ENCODE results near the gene TOX2.

The TOX2 gene

DNA sequence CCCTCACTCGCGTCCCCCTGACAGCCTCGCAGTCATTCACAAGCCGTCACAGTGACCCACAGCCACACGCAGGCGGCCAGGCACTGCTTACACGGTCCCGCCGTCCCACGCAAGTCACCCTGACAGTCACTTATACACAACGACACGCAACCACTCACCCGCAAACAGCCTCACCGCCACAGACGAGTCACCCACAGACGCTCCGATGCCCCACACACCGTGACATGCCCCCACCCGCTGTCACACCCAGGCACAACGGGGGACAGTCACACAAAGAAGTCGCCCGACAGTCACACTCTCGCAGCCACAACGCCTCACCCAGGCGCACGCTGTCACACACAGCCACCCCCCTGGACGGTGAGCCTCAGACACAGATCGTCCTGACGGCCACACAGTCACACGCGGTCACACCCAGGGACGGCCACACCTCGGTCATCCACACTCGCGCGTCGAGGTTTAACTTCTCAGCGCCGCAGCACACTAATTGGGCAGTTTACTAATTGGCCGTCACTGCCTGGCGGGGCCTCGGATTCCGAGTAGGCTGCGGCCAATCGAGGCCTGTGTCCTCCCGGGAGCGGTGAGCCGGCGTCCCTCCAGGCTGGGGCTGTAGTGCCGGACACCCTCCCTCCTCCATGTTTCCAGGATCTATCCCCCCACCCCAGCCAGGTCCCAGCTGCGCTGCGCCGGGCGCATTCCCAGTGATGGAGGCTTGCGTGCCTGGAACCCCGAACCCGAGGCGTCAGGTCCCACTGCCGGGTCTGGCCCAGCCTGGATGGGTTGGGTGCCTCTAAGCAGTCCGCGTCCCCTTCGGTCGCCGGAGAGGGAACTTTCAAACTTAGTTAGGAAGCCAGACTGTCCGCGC lies 790 bp downstream of the TOX2 start:
- no peak for DNase-seq (ENCODE audit: low read depth in 1 of 2, low spot score in 1 of 2)

DNA sequence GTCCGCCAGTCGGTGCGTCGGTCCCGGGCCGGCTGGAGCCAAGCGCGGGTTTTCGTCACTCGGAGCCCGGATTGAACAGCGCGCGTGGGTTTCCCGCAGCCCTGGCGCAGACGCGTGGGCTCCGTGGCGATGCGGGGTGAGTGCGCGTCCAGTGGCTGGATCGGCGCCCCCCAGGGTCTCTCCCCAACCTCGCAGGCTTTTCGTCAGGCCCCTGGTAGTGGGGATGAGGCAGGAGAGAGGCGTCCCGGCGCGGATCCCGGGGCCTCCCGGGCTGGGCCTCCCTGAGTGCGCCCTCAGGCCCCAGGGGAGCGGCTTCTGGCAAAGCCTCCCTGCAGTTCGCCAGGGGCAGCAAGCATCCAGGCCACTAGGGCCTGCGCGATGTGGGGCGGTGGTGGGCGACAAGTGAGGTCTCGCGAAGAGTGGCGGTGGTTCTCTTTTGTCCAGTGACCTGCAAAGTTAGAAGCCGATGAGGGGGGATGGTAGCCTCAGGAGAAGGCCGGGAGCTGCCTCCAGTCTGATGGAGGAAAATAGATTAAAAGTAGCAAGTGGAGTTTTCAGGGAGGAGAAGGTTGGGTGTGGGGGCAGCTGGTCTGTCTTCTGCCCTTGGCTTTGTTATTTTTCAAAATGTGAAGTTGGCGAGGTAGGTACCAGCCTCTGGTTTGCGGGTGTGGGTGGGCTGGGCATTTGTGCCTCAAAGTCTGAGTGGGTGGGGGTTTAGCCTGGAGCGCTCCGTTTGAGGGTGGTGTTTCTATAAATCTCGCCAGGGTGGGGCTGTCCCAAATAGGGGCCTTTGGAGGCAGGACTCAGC lies 1.6 kb downstream of the TOX2 start:
- DNase-seq (ENCODE audit: low read depth in 1 of 2, low spot score in 1 of 2): no peak

- DNase-seq (ENCODE audit: low read depth in 1 of 2, low spot score in 1 of 2): no peak
Observed at GRCh38 chr20:43916881-43917371, 2.3 kb downstream of the TOX2 start.

DNA sequence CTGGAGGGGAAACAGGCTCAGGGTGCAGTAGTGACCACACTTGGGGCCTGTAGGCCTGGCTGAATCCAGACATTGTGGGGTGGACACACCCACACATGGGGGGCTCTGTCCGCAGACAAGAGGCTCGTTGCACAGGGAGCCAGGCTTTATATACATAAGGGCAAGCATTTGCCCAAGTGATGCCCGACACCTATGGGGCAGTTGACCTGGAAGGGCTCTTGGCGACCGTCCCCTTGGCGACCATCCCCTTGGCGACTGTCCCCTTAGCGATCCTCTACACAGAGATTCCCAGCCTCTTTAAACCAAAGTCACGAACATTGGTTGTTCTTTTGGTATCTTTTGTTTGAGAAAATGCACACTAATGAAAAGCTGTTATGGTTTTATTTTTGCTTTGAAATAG lies 2.7 kb downstream of the TOX2 start:
- no peak for DNase-seq (ENCODE audit: low read depth in 1 of 2, low spot score in 1 of 2)

DNA sequence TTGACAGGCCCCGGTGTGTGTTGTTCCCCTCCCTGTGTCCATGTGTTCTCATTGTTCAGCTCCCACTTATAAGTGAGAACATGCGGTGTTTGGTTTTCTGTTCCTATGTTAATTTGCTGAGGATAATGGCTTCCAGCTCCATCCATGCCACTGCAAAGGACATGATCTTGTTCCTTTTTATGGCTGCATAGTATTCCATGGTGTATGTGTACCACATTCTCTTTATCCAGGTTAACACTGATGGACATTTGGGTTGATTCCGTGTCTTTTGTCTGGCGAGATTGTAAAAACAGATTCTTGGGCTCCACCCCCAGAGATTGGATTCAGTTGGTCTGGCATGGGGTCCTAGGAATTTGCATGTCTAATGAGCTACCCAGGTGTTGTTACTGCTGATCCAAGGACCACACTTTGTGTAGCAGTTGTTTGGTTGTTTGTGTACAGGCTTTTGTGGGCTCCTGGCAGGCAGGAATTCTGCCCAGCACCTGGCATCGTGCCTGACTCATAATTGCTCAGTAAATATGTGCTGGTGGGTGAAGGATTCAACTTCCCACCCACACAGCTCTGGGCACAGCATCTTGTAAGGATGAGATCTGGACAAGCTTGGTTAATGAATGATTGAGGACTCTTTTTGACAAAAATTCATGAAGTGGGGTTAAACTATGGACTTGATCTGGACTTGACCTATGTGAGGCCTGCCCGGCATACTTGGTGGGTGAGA lies 5.2 kb downstream of the TOX2 start:
- DNase-seq (ENCODE audit: low read depth in 1 of 2, low spot score in 1 of 2): no peak

DNA sequence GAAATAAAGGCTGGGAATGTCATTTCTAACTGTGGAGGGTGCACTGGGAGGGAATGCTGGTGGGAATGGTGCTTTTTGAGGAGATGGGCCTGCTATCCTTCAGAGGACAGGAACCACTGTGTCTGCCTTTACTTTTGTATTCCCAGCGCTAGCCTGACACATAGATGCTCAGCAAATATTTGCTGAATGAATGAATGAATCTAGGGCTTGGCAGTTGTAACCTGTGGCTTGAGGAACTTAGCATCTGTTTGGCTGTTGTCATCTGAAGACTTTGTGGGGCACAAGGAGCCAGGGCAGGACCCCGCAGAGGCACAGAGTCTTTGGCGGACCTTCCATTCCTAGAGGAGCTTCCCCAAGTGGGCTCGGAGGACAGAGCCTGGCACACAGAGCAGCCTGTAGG lies 6.1 kb downstream of the TOX2 start:
- DNase-seq (ENCODE audit: low read depth in 1 of 2, low spot score in 1 of 2): no peak

DNA sequence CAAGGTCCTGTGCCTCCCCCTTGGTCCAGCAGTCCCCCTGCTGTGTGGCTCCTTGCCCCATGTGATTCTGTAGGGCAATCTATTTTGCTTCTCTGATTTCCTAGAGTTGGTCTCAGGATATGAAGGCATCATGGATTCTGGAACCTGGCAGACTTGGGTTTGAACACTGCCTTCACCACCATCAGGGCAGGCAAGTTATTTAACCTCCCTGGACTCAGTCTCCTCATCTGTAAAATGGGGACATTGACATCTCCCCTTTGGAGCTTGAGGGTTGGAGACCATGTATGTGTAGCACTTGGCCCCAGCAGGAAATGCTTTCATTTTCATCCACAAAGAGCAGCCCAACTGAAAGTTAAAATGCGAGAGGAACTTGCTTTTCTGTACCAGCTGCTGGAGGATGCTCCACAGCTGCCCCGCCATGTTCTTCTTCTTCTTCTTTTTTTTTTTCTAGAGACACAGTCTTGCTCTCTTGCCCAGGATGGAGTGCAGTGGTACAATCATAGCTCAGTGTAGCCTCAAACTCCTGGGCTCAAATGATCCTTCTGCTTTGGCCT lies 6.7 kb downstream of the TOX2 start:
- DNase-seq (ENCODE audit: low read depth in 1 of 2, low spot score in 1 of 2): no peak

GRCh38 chr20:43922614-43923013 lies 8.0 kb downstream of the TOX2 start:
- no peak for DNase-seq (ENCODE audit: low read depth in 1 of 2, low spot score in 1 of 2)

DNA sequence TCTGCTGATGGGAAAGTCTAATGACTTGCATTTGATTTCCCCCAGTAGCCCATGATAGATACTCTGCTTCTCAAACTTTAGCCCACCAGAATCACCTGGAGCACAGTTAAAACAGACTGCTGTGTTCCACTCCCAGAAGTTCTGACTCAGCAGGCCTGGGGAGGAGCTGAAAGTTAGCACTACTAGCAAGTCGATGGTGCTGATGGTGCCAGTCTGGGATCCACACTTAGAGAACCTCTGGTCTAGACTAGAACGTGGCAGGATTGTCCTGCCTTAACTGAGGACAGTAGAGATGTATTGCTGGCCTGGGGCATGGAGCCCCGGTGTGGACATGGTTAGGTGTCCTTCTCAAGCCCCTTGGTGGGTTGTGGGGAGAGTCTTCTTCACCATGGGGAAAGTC lies 8.7 kb downstream of the TOX2 start:
- DNase-seq (ENCODE audit: low read depth in 1 of 2, low spot score in 1 of 2): no peak

GRCh38 chr20:43923917-43924316 lies 9.3 kb downstream of the TOX2 start:
- no peak for DNase-seq (ENCODE audit: low read depth in 1 of 2, low spot score in 1 of 2)

- DNase-seq (ENCODE audit: low read depth in 1 of 2, low spot score in 1 of 2): peak; percentile 31 to 62
Observed at GRCh38 chr20:43925215-43925614, 10.6 kb downstream of the TOX2 start.

- DNase-seq (ENCODE audit: low read depth in 1 of 2, low spot score in 1 of 2): no peak
Observed at GRCh38 chr20:43925801-43926200, 11.1 kb downstream of the TOX2 start.

DNA sequence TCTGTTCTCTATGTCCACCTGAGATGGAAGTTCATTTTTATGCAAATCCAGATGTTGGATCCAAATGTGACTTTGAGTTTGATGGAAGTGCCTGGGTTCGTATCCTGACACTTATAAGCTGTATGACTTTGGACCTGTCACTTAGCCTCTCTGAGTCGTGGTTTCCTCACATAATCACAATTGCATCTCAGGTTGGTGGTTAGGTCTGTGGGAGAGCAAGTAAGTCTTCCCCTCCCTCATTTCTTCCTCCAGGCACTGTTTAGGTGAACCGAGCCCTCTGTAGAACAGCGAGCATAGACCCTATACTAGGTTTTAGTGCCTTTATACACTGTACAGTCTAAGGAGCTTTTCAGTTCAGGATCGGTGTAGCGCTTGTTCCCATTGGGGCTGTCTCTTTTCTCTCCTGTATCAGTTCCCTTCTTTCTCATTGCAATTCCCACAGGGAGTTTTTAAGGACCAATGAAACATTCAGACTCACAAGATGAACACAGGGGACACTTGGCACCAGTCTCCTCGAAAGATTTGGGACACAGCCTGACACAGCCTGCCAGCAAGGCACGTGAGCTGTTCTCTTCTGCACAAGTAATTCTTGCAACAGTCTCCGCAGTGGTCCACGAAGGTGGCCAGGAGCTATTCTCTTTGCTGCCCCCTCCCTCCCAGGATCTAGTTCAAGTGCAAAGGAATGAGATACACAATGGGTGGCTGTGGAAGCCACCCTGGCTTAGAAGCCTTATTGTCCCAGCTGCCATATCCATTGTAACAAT lies 11.8 kb downstream of the TOX2 start:
- no peak for DNase-seq (ENCODE audit: low read depth in 1 of 2, low spot score in 1 of 2)

DNA sequence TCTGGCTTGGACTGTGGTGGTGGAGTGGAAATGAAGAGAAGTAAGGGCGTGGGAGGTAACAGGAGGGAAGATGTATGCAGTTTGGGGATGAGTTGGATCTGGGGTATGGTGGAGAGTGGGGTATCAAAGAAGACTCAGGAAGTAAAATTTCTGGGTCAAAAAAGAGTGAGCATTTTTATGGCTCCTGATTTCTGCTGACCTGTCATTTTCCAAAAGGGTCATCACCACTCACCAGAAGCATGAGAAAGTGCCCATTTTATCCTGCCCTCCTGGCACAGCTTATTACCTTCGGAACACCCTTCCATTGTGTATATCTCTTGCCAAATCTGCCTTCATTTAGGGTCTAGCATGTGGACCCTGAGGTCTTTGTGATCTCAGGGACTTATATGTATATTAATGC lies 17.3 kb downstream of the TOX2 start:
- no peak for DNase-seq (ENCODE audit: low read depth in 1 of 2, low spot score in 1 of 2)

DNA sequence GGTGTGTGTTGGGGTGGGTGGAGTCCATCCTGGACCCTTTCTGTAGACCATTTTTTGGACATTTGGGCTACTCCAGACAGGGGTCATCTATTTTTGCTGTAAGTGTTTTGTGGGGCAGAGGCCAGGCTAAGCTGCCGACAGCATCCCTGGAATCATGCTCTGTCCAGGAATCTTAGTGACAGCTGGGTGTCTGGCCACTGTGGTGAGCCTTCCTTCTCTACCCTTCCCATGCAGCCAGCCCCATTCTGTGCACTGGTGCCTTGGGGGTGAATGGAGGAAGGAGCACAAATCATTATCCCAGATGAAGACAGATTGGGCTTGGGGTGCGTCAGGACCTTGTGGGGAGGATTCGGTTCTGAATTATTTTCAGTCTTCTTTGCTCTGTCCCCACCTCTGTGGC lies 20.2 kb downstream of the TOX2 start:
- DNase-seq (ENCODE audit: low read depth in 1 of 2, low spot score in 1 of 2): no peak

- no peak for DNase-seq (ENCODE audit: low read depth in 1 of 2, low spot score in 1 of 2)
Observed at GRCh38 chr20:43936104-43936770, 21.6 kb downstream of the TOX2 start.

DNA sequence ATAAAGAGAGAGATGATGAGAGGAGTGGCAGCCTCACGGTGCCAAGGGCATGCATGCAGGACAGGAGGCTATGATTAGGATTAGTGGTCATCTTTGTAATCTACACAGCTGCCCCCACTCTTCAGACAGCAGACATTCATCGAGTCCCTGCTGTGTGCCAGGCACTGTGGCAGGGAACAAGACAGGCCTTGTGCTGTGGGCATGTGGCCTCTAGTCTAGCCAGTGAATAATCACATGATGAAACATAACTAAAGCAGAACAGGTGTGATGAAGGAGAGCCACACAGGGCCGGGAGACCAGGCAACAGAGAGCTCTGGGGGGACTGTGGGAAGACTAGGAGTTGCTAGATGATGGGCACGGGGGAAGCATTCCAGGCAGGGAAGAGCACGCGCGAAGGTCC lies 22.2 kb downstream of the TOX2 start:
- DNase-seq (ENCODE audit: low read depth in 1 of 2, low spot score in 1 of 2): no peak

DNA sequence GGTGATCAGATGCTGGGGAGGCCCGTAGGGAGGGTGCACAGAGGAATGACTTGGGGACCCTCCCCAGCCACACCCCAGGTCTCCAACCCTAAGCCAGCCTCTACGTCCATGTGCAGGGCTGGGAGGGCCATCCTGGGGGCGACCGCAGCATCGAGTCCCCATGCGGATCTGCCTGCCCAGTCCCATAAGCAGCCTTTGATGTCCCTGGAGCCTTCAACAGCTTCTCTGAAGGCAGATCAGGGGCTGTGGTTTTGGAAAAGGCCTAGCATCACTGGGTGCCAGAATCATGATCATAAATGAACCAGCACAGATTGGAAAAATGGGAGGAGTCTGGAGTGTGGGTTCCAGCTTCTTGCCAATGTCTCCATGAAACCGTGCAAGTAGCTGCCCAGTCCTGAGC lies 22.9 kb downstream of the TOX2 start:
- DNase-seq (ENCODE audit: low read depth in 1 of 2, low spot score in 1 of 2): no peak

- DNase-seq (ENCODE audit: low read depth in 1 of 2, low spot score in 1 of 2): no peak
Observed at GRCh38 chr20:43938017-43938655, 23.5 kb downstream of the TOX2 start.
